Activated CD4-positive, alpha-beta T cell treated with anti-CD3 and anti-CD28 coated beads, Interleukin-2, amount 50 U/mL, for 16 hours (primary cell): ENCODE measurements around the gene CCDC122.
A peak's percentile ranks its signal among the peaks of the same experiment; 100 is the strongest.
"Not testable (repeated sequence)": the region's sequence is repeated elsewhere in the genome, so short reads cannot be mapped to it uniquely, and the experiment has no call there.

Source experiments
- DNase-seq: peaks from one replicate; pipeline ENCODE4 v3.0.0-alpha.2; 2020

Gene CCDC122

GRCh38 chr13:43876366-43876765 is 3.2 kb downstream of the CCDC122 start:
- DNase-seq, result no peak

GRCh38 chr13:43874504-43875092 is 4.9 kb downstream of the CCDC122 start:
- DNase-seq, result peak; percentile 20

GRCh38 chr13:43872181-43872580 is 7.4 kb downstream of the CCDC122 start:
- no peak for DNase-seq

GRCh38 chr13:43865892-43866291 is 13.6 kb downstream of the CCDC122 start:
- DNase-seq, result no peak

- DNase-seq, result no peak
Observed at GRCh38 chr13:43864921-43865320, 14.6 kb downstream of the CCDC122 start.

- no peak for DNase-seq
Observed at GRCh38 chr13:43861863-43862262, 17.7 kb downstream of the CCDC122 start.

GRCh38 chr13:43852923-43853404 is 26.6 kb downstream of the CCDC122 start:
- DNase-seq, result no peak

GRCh38 chr13:43850873-43851272 is 28.7 kb downstream of the CCDC122 start:
- no peak for DNase-seq

- DNase-seq, result no peak
Observed at GRCh38 chr13:43848001-43848649, 31.4 kb downstream of the CCDC122 start.

GRCh38 chr13:43846496-43847158 is 32.9 kb downstream of the CCDC122 start:
- DNase-seq, result no peak

- DNase-seq, result no peak
Observed at GRCh38 chr13:43838909-43839308, 40.6 kb downstream of the CCDC122 start.

GRCh38 chr13:43835701-43836100 is 43.8 kb downstream of the CCDC122 start:
- DNase-seq, result no peak

- no peak for DNase-seq
Observed at GRCh38 chr13:43831088-43831487, 48.5 kb downstream of the CCDC122 start.

GRCh38 chr13:43830497-43830881 is 49.1 kb downstream of the CCDC122 start:
- no peak for DNase-seq

- DNase-seq, result not testable (repeated sequence)
Observed at GRCh38 chr13:43824656-43825055, 54.9 kb downstream of the CCDC122 start.

GRCh38 chr13:43822969-43823368 is 56.6 kb downstream of the CCDC122 start:
- DNase-seq, result no peak

- DNase-seq, result no peak
Observed at GRCh38 chr13:43816401-43816889, 63.1 kb downstream of the CCDC122 start.

- DNase-seq, result no peak
Observed at GRCh38 chr13:43815204-43815603, 64.3 kb downstream of the CCDC122 start.

GRCh38 chr13:43808676-43809075 is 70.9 kb downstream of the CCDC122 start:
- DNase-seq, result no peak

- DNase-seq, result no peak
Observed at GRCh38 chr13:43805681-43806128, 73.8 kb downstream of the CCDC122 start.

- peak; percentile 39 for DNase-seq
Observed at GRCh38 chr13:43805071-43805468, 74.5 kb downstream of the CCDC122 start.

- peak; percentile 63 for DNase-seq
Observed at GRCh38 chr13:43804461-43805070, 75.0 kb downstream of the CCDC122 start.

- DNase-seq, result no peak
Observed at GRCh38 chr13:43802511-43802910, 77.0 kb downstream of the CCDC122 start.
